Measurements from ENCODE around the gene UGCG.
"Not testable (repeated sequence)": the region's sequence is repeated elsewhere in the genome, so short reads cannot be mapped to it uniquely, and the experiment has no call there.

The UGCG gene

GRCh38 chr9:111940697-111941096 lies 44.1 kb downstream of the UGCG start:
- no peak overlapping the region for H4K8ac ChIP-seq (ENCODE audit: low read depth, low read length)
- no peak overlapping the region for H2BK5ac ChIP-seq (ENCODE audit: low read length)
- no peak overlapping the region for H3K9ac ChIP-seq (ENCODE audit: low read length)
- no peak overlapping the region for H3K27ac ChIP-seq (ENCODE audit: low read depth, low read length)
- no peaks in the 10 kb centered on the region for H3K79me1 ChIP-seq (ENCODE audit: low read length)
- H3K4me2 ChIP-seq (ENCODE audit: low read length), result no peak overlapping the region
- H3K23ac ChIP-seq (ENCODE audit: low read length), result no peak overlapping the region
- no peak overlapping the region for H3K4ac ChIP-seq (ENCODE audit: low read depth, low read length)
- H3K18ac ChIP-seq (ENCODE audit: low read length), result no peak overlapping the region
- H3K36me3 ChIP-seq (ENCODE audit: control insufficient read depth, insufficient read depth, low read length), result no peaks in the 10 kb centered on the region
- no peak for DNase-seq
- H3K79me2 ChIP-seq (ENCODE audit: control insufficient read depth, insufficient read depth, low read length), result no peaks in the 10 kb centered on the region
- no peak overlapping the region for H3K4me3 ChIP-seq (ENCODE audit: low read length)
- H4K5ac ChIP-seq (ENCODE audit: low read length), result no peak overlapping the region
- H2BK120ac ChIP-seq (ENCODE audit: low read depth, low read length), result no peak overlapping the region
- no CpG with 5 or more reads among the region's 3 CpGs for WGBS (ENCODE audit: extremely low coverage, insufficient coverage, low lambda C conversion rate)
- no peaks in the 10 kb centered on the region for H3K27me3 ChIP-seq (ENCODE audit: insufficient read depth, low read length, poor library complexity)
- no peak overlapping the region for H2AK5ac ChIP-seq (ENCODE audit: low read length)
- H3K4me1 ChIP-seq (ENCODE audit: control insufficient read depth, low read depth, low read length), result no peaks in the 10 kb centered on the region
- no peak overlapping the region for H2BK15ac ChIP-seq (replicated peaks; ENCODE audit: low read depth)
- no peak overlapping the region for H3K56ac ChIP-seq (ENCODE audit: low read length)

GRCh38 chr9:111943200-111943599 lies 46.6 kb downstream of the UGCG start:
- H3K36me3 ChIP-seq (ENCODE audit: control insufficient read depth, insufficient read depth, low read length), result no peaks in the 10 kb centered on the region
- H2AK5ac ChIP-seq (ENCODE audit: low read length), result no peak overlapping the region
- H3K4me1 ChIP-seq (ENCODE audit: control insufficient read depth, low read depth, low read length), result no peaks in the 10 kb centered on the region
- no peak overlapping the region for H4K5ac ChIP-seq (ENCODE audit: low read length)
- no peak overlapping the region for H4K8ac ChIP-seq (ENCODE audit: low read depth, low read length)
- no peak for DNase-seq
- no peak overlapping the region for H3K27ac ChIP-seq (ENCODE audit: low read depth, low read length)
- H3K4me3 ChIP-seq (ENCODE audit: low read length), result no peak overlapping the region
- no peak overlapping the region for H3K56ac ChIP-seq (ENCODE audit: low read length)
- H2BK5ac ChIP-seq (ENCODE audit: low read length), result no peak overlapping the region
- H3K18ac ChIP-seq (ENCODE audit: low read length), result no peak overlapping the region
- H3K9ac ChIP-seq (ENCODE audit: low read length), result no peak overlapping the region
- H3K4me2 ChIP-seq (ENCODE audit: low read length), result no peak overlapping the region
- H3K4ac ChIP-seq (ENCODE audit: low read depth, low read length), result no peak overlapping the region
- no peak overlapping the region for H2BK120ac ChIP-seq (ENCODE audit: low read depth, low read length)
- no CpG with 5 or more reads among the region's 4 CpGs for WGBS (ENCODE audit: extremely low coverage, insufficient coverage, low lambda C conversion rate)
- no peaks in the 10 kb centered on the region for H3K79me2 ChIP-seq (ENCODE audit: control insufficient read depth, insufficient read depth, low read length)
- H2BK15ac ChIP-seq (replicated peaks; ENCODE audit: low read depth), result no peak overlapping the region
- H3K23ac ChIP-seq (ENCODE audit: low read length), result no peak overlapping the region
- H3K27me3 ChIP-seq (ENCODE audit: insufficient read depth, low read length, poor library complexity), result no peaks in the 10 kb centered on the region
- H3K79me1 ChIP-seq (ENCODE audit: low read length), result no peaks in the 10 kb centered on the region

- no peak overlapping the region for H3K27ac ChIP-seq (ENCODE audit: low read depth, low read length)
- no CpG with 5 or more reads among the region's 3 CpGs for WGBS (ENCODE audit: extremely low coverage, insufficient coverage, low lambda C conversion rate)
These were observed 47.1 kb downstream of the UGCG start for GRCh38 chr9:111943746-111944145.

DNA sequence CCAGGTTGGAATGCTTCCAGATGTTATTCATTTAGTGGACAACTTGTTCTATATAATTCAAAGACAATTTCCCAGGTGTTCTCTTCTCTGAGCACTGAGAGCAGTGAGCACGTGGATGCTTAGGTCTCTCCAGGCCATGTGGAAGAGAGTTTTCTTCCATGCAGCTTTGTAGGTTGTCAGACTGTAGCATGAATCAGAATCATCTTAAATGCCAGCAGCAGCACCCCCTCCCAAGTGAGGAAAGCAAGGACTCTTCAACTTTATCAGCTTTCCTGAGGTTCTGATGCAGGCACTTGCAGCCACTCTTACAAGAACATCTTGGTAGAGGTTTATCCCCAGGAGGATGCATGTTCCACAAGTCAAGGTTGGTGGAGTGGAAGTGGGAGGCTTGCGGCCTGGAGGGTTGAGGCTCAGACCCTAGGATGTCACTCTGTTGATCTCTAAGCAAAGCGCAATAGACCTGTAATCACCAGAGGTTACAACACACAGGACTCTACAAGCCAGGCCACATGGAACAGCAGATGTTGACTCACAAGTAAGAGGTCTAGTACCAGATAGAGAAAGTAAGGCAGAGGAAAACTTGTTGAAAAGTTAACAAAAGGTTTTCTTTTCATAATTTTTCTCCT lies 47.7 kb downstream of the UGCG start:
- Histone ChIP-seq H3K27ac (ENCODE audit: low read depth, low read length) (no peak overlapping the region), H3K79me1 (ENCODE audit: low read length) (no peaks in the 10 kb centered on the region), H3K9ac (ENCODE audit: low read length) (no peak overlapping the region), H2BK5ac (ENCODE audit: low read length) (no peak overlapping the region), H3K36me3 (ENCODE audit: control insufficient read depth, insufficient read depth, low read length) (no peaks in the 10 kb centered on the region), H3K4me1 (ENCODE audit: control insufficient read depth, low read depth, low read length) (no peaks in the 10 kb centered on the region), H3K4me2 (ENCODE audit: low read length) (no peak overlapping the region), H4K5ac (ENCODE audit: low read length) (no peak overlapping the region), H2BK120ac (ENCODE audit: low read depth, low read length) (no peak overlapping the region), H3K27me3 (ENCODE audit: insufficient read depth, low read length, poor library complexity) (no peaks in the 10 kb centered on the region), H2BK15ac (replicated peaks; ENCODE audit: low read depth) (no peak overlapping the region), H3K79me2 (ENCODE audit: control insufficient read depth, insufficient read depth, low read length) (no peaks in the 10 kb centered on the region), H3K56ac (ENCODE audit: low read length) (no peak overlapping the region), H3K23ac (ENCODE audit: low read length) (no peak overlapping the region), H2AK5ac (ENCODE audit: low read length) (no peak overlapping the region), H3K18ac (ENCODE audit: low read length) (no peak overlapping the region), H3K4me3 (ENCODE audit: low read length) (no peak overlapping the region), H4K8ac (ENCODE audit: low read depth, low read length) (no peak overlapping the region), H3K4ac (ENCODE audit: low read depth, low read length) (no peak overlapping the region)
- WGBS (ENCODE audit: extremely low coverage, insufficient coverage, low lambda C conversion rate), result no CpG with 5 or more reads among the region's 3 CpGs
- no peak for DNase-seq

More at GRCh38 chr9:111943746-111944145, 47.1 kb downstream of the UGCG start:
- Histone ChIP-seq H3K56ac (ENCODE audit: low read length) (no peak overlapping the region), H4K5ac (ENCODE audit: low read length) (no peak overlapping the region), H2BK120ac (ENCODE audit: low read depth, low read length) (no peak overlapping the region), H3K4me3 (ENCODE audit: low read length) (no peak overlapping the region), H2BK5ac (ENCODE audit: low read length) (no peak overlapping the region), H4K8ac (ENCODE audit: low read depth, low read length) (no peak overlapping the region), H3K36me3 (ENCODE audit: control insufficient read depth, insufficient read depth, low read length) (no peaks in the 10 kb centered on the region), H3K4ac (ENCODE audit: low read depth, low read length) (no peak overlapping the region), H3K79me1 (ENCODE audit: low read length) (no peaks in the 10 kb centered on the region), H3K4me1 (ENCODE audit: control insufficient read depth, low read depth, low read length) (no peaks in the 10 kb centered on the region), H3K79me2 (ENCODE audit: control insufficient read depth, insufficient read depth, low read length) (no peaks in the 10 kb centered on the region), H3K27me3 (ENCODE audit: insufficient read depth, low read length, poor library complexity) (no peaks in the 10 kb centered on the region), H2BK15ac (replicated peaks; ENCODE audit: low read depth) (no peak overlapping the region), H3K9ac (ENCODE audit: low read length) (no peak overlapping the region), H3K23ac (ENCODE audit: low read length) (no peak overlapping the region), H2AK5ac (ENCODE audit: low read length) (no peak overlapping the region), H3K18ac (ENCODE audit: low read length) (no peak overlapping the region), H3K4me2 (ENCODE audit: low read length) (no peak overlapping the region)
- no peak for DNase-seq

DNA sequence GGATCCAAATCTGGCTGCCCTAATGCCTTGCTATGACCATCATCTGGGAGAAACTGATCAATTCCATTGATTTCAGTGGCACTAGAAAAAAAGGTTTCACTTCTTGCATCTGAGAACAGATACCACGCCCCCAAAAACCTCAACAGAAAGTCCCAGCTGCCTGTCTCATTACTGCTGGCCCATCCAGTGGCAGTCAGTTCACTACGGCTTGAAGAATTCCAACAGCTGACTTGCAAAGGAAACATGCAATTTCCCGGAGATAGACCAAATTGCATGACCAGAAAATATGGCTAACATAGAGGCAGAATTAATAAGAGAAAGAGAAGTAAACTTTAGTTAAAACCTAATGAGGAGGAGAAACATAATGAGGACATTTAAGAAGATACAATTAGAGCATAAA lies 48.6 kb downstream of the UGCG start:
- Histone ChIP-seq H3K27ac (ENCODE audit: low read depth, low read length) (no peak overlapping the region), H3K4me1 (ENCODE audit: control insufficient read depth, low read depth, low read length) (no peaks in the 10 kb centered on the region), H4K5ac (ENCODE audit: low read length) (no peak overlapping the region), H4K8ac (ENCODE audit: low read depth, low read length) (no peak overlapping the region), H3K18ac (ENCODE audit: low read length) (no peak overlapping the region), H3K9ac (ENCODE audit: low read length) (no peak overlapping the region), H3K4ac (ENCODE audit: low read depth, low read length) (no peak overlapping the region), H3K23ac (ENCODE audit: low read length) (no peak overlapping the region), H2BK5ac (ENCODE audit: low read length) (no peak overlapping the region), H3K79me2 (ENCODE audit: control insufficient read depth, insufficient read depth, low read length) (no peaks in the 10 kb centered on the region), H2AK5ac (ENCODE audit: low read length) (no peak overlapping the region), H3K4me2 (ENCODE audit: low read length) (no peak overlapping the region), H3K27me3 (ENCODE audit: insufficient read depth, low read length, poor library complexity) (no peaks in the 10 kb centered on the region), H3K56ac (ENCODE audit: low read length) (no peak overlapping the region), H3K4me3 (ENCODE audit: low read length) (no peak overlapping the region), H3K36me3 (ENCODE audit: control insufficient read depth, insufficient read depth, low read length) (no peaks in the 10 kb centered on the region), H2BK15ac (replicated peaks; ENCODE audit: low read depth) (no peak overlapping the region), H2BK120ac (ENCODE audit: low read depth, low read length) (no peak overlapping the region), H3K79me1 (ENCODE audit: low read length) (no peaks in the 10 kb centered on the region)
- no CpG with 5 or more reads among the region's 3 CpGs for WGBS (ENCODE audit: extremely low coverage, insufficient coverage, low lambda C conversion rate)
- DNase-seq, result no peak

DNA sequence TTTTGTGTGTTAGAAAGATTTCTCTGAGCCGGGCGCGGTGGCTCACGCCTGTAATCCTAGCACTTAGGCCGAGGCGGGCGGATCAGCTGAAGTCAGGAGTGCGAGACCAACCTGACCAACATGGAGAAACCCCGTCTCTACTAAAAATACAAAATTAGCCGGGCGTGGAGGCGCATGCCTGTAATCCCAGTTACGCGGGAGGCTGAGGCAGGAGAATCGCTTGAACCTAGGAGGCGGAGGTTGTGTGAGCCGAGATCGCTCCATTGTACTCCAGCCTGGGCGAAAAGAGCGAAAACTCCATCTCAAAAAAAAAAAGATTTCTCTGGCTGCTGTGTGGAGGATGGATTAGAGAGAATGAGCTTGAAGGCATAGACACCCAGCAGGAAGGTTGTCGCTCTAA lies 51.5 kb downstream of the UGCG start:
- not testable (repeated sequence) for H4K5ac ChIP-seq (ENCODE audit: low read length); H2AK5ac ChIP-seq (ENCODE audit: low read length); H3K23ac ChIP-seq (ENCODE audit: low read length); H4K8ac ChIP-seq (ENCODE audit: low read depth, low read length); H3K4ac ChIP-seq (ENCODE audit: low read depth, low read length); H3K79me1 ChIP-seq (ENCODE audit: low read length); H3K36me3 ChIP-seq (ENCODE audit: control insufficient read depth, insufficient read depth, low read length); H3K18ac ChIP-seq (ENCODE audit: low read length); DNase-seq; H3K4me1 ChIP-seq (ENCODE audit: control insufficient read depth, low read depth, low read length); H3K27me3 ChIP-seq (ENCODE audit: insufficient read depth, low read length, poor library complexity); H2BK120ac ChIP-seq (ENCODE audit: low read depth, low read length); H3K56ac ChIP-seq (ENCODE audit: low read length); H3K79me2 ChIP-seq (ENCODE audit: control insufficient read depth, insufficient read depth, low read length); H3K9ac ChIP-seq (ENCODE audit: low read length); H3K4me2 ChIP-seq (ENCODE audit: low read length); H2BK15ac ChIP-seq (replicated peaks; ENCODE audit: low read depth); H3K4me3 ChIP-seq (ENCODE audit: low read length); H3K27ac ChIP-seq (ENCODE audit: low read depth, low read length); H2BK5ac ChIP-seq (ENCODE audit: low read length)
- WGBS (ENCODE audit: extremely low coverage, insufficient coverage, low lambda C conversion rate), result no CpG with 5 or more reads among the region's 21 CpGs

Data from mesendoderm (in vitro differentiated cells).